ENCODE measurements around the gene NRXN3. TPM values are rescaled to one million over a fixed set of nuclear protein-coding genes. Genes with fewer than 3 reads are reported as not detected.

Gene NRXN3
- total and polyA plus RNA-seq, 4 donors = 0.07 to 1.2 (median 0.23) TPM

GRCh38 chr14:79878785-79879184 is 1708.6 kb downstream of the NRXN3 start:
- no peak overlapping the region for H3K4me3 ChIP-seq (ENCODE audit: low read depth in 1 of 3, low read length in 3 of 3)
- peaks cover 0 to 5% (median 0%) of the 10 kb centered on the region in 4 donors for H3K27me3 ChIP-seq (ENCODE audit: control insufficient read depth in 4 of 4, insufficient read depth in 4 of 4, low read length in 3 of 4)
- WGBS = 64% methylated on average over 2 of the region's 2 CpGs
- H3K9ac ChIP-seq (ENCODE audit: low read depth in 1 of 2, low read length in 2 of 2) = no peak overlapping the region
- H3K36me3 ChIP-seq (ENCODE audit: control insufficient read depth in 4 of 4, insufficient read depth in 3 of 4, low read depth in 1 of 4, low read length in 3 of 4) = no peaks in the 10 kb centered on the region
- H3K27ac ChIP-seq (ENCODE audit: low read depth in 1 of 2, low read length in 2 of 2) = no peak overlapping the region
- DNase-seq (ENCODE audit: low spot score) = no peak
- TF ChIP-seq JUND (IDR thresholded peaks at IDR 0.05) (no peak), TAF1 (conservative IDR thresholded peaks at IDR 0.05) (no peak), RXRA (IDR thresholded peaks at IDR 0.05) (no peak), FOXA2 (IDR thresholded peaks at IDR 0.05) (no peak), RAD21 (IDR thresholded peaks at IDR 0.05) (no peak), SP1 (IDR thresholded peaks at IDR 0.05) (no peak), GABPA (IDR thresholded peaks at IDR 0.05 in 1 of 2, conservative IDR thresholded peaks at IDR 0.05 in 1 of 2) (no peak), YY1 (IDR thresholded peaks at IDR 0.05) (no peak)
- TF ChIP-seq, protein P1, sequence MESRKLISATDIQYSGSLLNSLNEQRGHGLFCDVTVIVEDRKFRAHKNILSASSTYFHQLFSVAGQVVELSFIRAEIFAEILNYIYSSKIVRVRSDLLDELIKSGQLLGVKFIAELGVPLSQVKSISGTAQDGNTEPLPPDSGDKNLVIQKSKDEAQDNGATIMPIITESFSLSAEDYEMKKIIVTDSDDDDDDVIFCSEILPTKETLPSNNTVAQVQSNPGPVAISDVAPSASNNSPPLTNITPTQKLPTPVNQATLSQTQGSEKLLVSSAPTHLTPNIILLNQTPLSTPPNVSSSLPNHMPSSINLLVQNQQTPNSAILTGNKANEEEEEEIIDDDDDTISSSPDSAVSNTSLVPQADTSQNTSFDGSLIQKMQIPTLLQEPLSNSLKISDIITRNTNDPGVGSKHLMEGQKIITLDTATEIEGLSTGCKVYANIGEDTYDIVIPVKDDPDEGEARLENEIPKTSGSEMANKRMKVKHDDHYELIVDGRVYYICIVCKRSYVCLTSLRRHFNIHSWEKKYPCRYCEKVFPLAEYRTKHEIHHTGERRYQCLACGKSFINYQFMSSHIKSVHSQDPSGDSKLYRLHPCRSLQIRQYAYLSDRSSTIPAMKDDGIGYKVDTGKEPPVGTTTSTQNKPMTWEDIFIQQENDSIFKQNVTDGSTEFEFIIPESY (IDR thresholded peaks at IDR 0.05) = no peak
- TF ChIP-seq, protein P2, sequence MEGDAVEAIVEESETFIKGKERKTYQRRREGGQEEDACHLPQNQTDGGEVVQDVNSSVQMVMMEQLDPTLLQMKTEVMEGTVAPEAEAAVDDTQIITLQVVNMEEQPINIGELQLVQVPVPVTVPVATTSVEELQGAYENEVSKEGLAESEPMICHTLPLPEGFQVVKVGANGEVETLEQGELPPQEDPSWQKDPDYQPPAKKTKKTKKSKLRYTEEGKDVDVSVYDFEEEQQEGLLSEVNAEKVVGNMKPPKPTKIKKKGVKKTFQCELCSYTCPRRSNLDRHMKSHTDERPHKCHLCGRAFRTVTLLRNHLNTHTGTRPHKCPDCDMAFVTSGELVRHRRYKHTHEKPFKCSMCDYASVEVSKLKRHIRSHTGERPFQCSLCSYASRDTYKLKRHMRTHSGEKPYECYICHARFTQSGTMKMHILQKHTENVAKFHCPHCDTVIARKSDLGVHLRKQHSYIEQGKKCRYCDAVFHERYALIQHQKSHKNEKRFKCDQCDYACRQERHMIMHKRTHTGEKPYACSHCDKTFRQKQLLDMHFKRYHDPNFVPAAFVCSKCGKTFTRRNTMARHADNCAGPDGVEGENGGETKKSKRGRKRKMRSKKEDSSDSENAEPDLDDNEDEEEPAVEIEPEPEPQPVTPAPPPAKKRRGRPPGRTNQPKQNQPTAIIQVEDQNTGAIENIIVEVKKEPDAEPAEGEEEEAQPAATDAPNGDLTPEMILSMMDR (IDR thresholded peaks at IDR 0.05; ENCODE audit: low read depth, low read length, missing input control) = no peak
- H3K4me1 ChIP-seq (ENCODE audit: control insufficient read depth in 4 of 4, insufficient read depth in 4 of 4, low read length in 3 of 4) = no peaks in the 10 kb centered on the region
- no peaks in the 10 kb centered on the region for H3K9me3 ChIP-seq (ENCODE audit: control insufficient read depth in 4 of 4, low read length in 3 of 4)

DNA sequence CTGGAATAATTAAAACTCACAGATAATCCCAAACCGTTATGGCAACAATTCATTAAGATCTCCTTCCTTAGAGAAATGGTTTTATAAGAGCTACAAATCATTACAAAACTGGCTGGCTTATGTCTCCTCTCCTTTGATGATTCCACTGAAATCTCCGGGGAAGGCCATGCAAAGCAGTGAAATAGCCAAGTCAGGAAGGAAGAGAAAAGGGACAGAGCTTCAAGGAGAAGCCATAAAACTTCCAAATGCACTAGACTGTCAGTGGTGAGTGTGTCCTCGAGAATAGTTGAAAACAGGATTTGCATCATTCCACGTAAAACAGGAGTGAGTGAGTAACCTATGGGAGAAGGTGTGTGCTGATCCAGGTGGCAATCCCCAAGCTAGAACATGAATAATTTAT is 1711.1 kb downstream of the NRXN3 start:
- DNase-seq (ENCODE audit: low spot score) = no peak
- no peak for TF ChIP-seq ATF3 (IDR thresholded peaks at IDR 0.05)
- TF ChIP-seq, protein P3, sequence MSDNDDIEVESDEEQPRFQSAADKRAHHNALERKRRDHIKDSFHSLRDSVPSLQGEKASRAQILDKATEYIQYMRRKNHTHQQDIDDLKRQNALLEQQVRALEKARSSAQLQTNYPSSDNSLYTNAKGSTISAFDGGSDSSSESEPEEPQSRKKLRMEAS (IDR thresholded peaks at IDR 0.05) = no peak
- TF ChIP-seq FOXA2 (IDR thresholded peaks at IDR 0.05) = no peak
- no peak for TF ChIP-seq TAF1 (conservative IDR thresholded peaks at IDR 0.05)
- TF ChIP-seq, protein P1 (IDR thresholded peaks at IDR 0.05) = no peak
- TF ChIP-seq, protein P2 (IDR thresholded peaks at IDR 0.05; ENCODE audit: low read depth, low read length, missing input control) = no peak
- TF ChIP-seq NR2F2 (IDR thresholded peaks at IDR 0.05) = no peak
- no peak for TF ChIP-seq FOXA1 (IDR thresholded peaks at IDR 0.05)
- TF ChIP-seq EGR1 (IDR thresholded peaks at IDR 0.05; ENCODE audit: low read depth in 2 of 2) = no peak
- no peak for TF ChIP-seq GABPA (IDR thresholded peaks at IDR 0.05 in 1 of 2, conservative IDR thresholded peaks at IDR 0.05 in 1 of 2)
- H3K27me3 ChIP-seq (ENCODE audit: control insufficient read depth in 4 of 4, insufficient read depth in 4 of 4, low read length in 3 of 4) = peaks cover 0 to 5% (median 0%) of the 10 kb centered on the region in 4 donors
- no peaks in the 10 kb centered on the region for H3K9me3 ChIP-seq (ENCODE audit: control insufficient read depth in 4 of 4, low read length in 3 of 4)
- H3K4me1 ChIP-seq (ENCODE audit: control insufficient read depth in 4 of 4, insufficient read depth in 4 of 4, low read length in 3 of 4) = no peaks in the 10 kb centered on the region
- no peak overlapping the region for H3K27ac ChIP-seq (ENCODE audit: low read depth in 1 of 2, low read length in 2 of 2)
- H3K4me3 ChIP-seq (ENCODE audit: low read depth in 1 of 3, low read length in 3 of 3) = no peak overlapping the region
- H3K36me3 ChIP-seq (ENCODE audit: control insufficient read depth in 4 of 4, insufficient read depth in 3 of 4, low read depth in 1 of 4, low read length in 3 of 4) = no peaks in the 10 kb centered on the region
- WGBS = 53% methylated on average over 4 of the region's 4 CpGs
- no peak overlapping the region for H3K9ac ChIP-seq (ENCODE audit: low read depth in 1 of 2, low read length in 2 of 2)
